KMS-11 (cell line): ENCODE data around the gene HBEGF.
A peak's percentile ranks its signal among the peaks of the same experiment; 100 is the strongest.

ENCODE experiments used
- H2AFZ ChIP-seq: fragments of 200-600 bp; sonication (generic); 2 replicates; pipeline ENCODE4 v1.6.1; 2016; ENCODE audit warnings: antibody characterized with exemption, mixed run types, low read depth
- H3K27ac ChIP-seq: fragments of 200-600 bp; sonication (generic); 2 replicates; pipeline ENCODE4 v1.6.1; 2016; ENCODE audit warnings: mild to moderate bottlenecking, mixed run types
- H3K27me3 ChIP-seq: fragments of 200-600 bp; sonication (generic); 2 replicates; pipeline ENCODE4 v1.6.1; 2017; ENCODE audit warnings: mild to moderate bottlenecking, low read depth, mixed run types, moderate library complexity; ENCODE audit not compliant: insufficient read depth
- H3K36me3 ChIP-seq: fragments of 200-600 bp; sonication (generic); 2 replicates; pipeline ENCODE4 v1.6.1; 2017; ENCODE audit warnings: mild to moderate bottlenecking, mixed run types; ENCODE audit not compliant: insufficient read depth
- H3K4me1 ChIP-seq: fragments of 200-600 bp; sonication (generic); 2 replicates; pipeline ENCODE4 v1.6.1; 2016; ENCODE audit warnings: mild to moderate bottlenecking, low read depth, mixed run types; ENCODE audit not compliant: poor library complexity, severe bottlenecking
- H3K4me2 ChIP-seq: fragments of 200-600 bp; sonication (generic); 2 replicates; pipeline ENCODE4 v1.7.0; 2016; ENCODE audit warnings: mild to moderate bottlenecking, mixed run types
- H3K4me3 ChIP-seq: fragments of 200-600 bp; sonication (generic); IDR thresholded peaks from 2 replicates; pipeline ENCODE4 v1.6.1; 2017; ENCODE audit warnings: low read depth, low read length, mixed read lengths; ENCODE audit not compliant: insufficient read depth
- H3K79me2 ChIP-seq: fragments of 200-600 bp; sonication (generic); 2 replicates; pipeline ENCODE4 v1.6.1; 2016; ENCODE audit warnings: low read depth, mixed run types; ENCODE audit not compliant: insufficient read depth
- H3K9ac ChIP-seq: fragments of 200-600 bp; sonication (generic); 2 replicates; pipeline ENCODE4 v1.6.1; 2016; ENCODE audit warnings: mild to moderate bottlenecking, mixed run types
- H4K20me1 ChIP-seq: fragments of 200-600 bp; sonication (generic); 2 replicates; pipeline ENCODE4 v1.6.1; 2016; ENCODE audit warnings: mild to moderate bottlenecking, mixed run types; ENCODE audit not compliant: insufficient read depth
- TF ChIP-seq, protein P1 (sequence below): fragments of 200-600 bp; sonication (generic); conservative IDR thresholded peaks from 2 replicates; pipeline ENCODE4 v1.6.1; 2017; ENCODE audit warnings: low read depth, mild to moderate bottlenecking, antibody characterized with exemption, low read length, moderate library complexity, mixed read lengths

Gene HBEGF

DNA sequence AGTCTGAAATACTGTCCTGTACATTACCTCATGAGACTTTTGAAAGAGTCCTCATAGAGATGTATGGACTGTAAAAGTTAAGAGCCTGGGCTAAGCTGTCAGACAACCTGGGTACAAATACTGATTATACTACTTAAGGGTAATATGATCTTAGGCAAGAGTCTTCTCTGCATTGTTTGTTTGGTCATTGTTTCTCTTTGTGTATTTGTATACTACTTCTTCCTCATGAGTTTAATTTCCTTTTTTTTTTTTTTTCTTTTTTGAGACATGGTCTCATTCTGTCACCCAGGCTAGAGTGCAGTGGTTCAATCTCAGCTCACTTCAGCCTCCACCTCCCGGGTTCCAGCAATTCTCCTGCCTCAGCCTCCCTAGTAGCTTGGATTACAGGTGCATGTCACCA is 40.9 kb downstream of the HBEGF start:
- Histone ChIP-seq H3K4me2 (no peak overlapping the region), H3K36me3 (no peaks in the 10 kb centered on the region), H3K27me3 (no peaks in the 10 kb centered on the region), H4K20me1 (no peaks in the 10 kb centered on the region), H3K27ac (no peak overlapping the region), H3K4me3 (no peak overlapping the region), H3K4me1 (peaks cover 19% of the 10 kb centered on the region), H3K79me2 (peaks cover 24% of the 10 kb centered on the region), H2AFZ (no peak overlapping the region), H3K9ac (no peak overlapping the region)
- TF ChIP-seq, protein P1, sequence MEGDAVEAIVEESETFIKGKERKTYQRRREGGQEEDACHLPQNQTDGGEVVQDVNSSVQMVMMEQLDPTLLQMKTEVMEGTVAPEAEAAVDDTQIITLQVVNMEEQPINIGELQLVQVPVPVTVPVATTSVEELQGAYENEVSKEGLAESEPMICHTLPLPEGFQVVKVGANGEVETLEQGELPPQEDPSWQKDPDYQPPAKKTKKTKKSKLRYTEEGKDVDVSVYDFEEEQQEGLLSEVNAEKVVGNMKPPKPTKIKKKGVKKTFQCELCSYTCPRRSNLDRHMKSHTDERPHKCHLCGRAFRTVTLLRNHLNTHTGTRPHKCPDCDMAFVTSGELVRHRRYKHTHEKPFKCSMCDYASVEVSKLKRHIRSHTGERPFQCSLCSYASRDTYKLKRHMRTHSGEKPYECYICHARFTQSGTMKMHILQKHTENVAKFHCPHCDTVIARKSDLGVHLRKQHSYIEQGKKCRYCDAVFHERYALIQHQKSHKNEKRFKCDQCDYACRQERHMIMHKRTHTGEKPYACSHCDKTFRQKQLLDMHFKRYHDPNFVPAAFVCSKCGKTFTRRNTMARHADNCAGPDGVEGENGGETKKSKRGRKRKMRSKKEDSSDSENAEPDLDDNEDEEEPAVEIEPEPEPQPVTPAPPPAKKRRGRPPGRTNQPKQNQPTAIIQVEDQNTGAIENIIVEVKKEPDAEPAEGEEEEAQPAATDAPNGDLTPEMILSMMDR = no peak

GRCh38 chr5:140303966-140304365 is 42.4 kb downstream of the HBEGF start:
- no peak overlapping the region for H3K4me2 ChIP-seq
- H2AFZ ChIP-seq = no peak overlapping the region

GRCh38 chr5:140302786-140303639 is 43.4 kb downstream of the HBEGF start, which contains the start of gene PFDN1:
Gene PFDN1 (minus strand): TSS chr5:140303101. CDS start chr5:140303073, 28 bp downstream.
- Histone ChIP-seq H3K79me2 (peaks cover 24% of the 10 kb centered on the region), H2AFZ (peak within 1 kb of the TSS; percentile 91), H3K4me3 (no peak within 1 kb of the TSS), H3K27ac (peak within 1 kb of the TSS; percentile 39), H3K9ac (peak within 1 kb of the TSS; percentile 82), H4K20me1 (no peaks in the 10 kb centered on the region), H3K4me2 (peak within 1 kb of the TSS; percentile 97), H3K27me3 (no peaks in the 10 kb centered on the region), H3K4me1 (peaks cover 19% of the 10 kb centered on the region), H3K36me3 (no peaks in the 10 kb centered on the region)
- TF ChIP-seq, protein P1 = no peak

More at GRCh38 chr5:140303966-140304365, 42.4 kb downstream of the HBEGF start:
- H3K79me2 ChIP-seq = peaks cover 24% of the 10 kb centered on the region
- H3K36me3 ChIP-seq = no peaks in the 10 kb centered on the region
- no peak overlapping the region for H3K4me3 ChIP-seq
- H3K9ac ChIP-seq = no peak overlapping the region
- peaks cover 19% of the 10 kb centered on the region for H3K4me1 ChIP-seq
- H3K27me3 ChIP-seq = no peaks in the 10 kb centered on the region
- no peaks in the 10 kb centered on the region for H4K20me1 ChIP-seq
- H3K27ac ChIP-seq = no peak overlapping the region
- TF ChIP-seq, protein P1 = no peak

DNA sequence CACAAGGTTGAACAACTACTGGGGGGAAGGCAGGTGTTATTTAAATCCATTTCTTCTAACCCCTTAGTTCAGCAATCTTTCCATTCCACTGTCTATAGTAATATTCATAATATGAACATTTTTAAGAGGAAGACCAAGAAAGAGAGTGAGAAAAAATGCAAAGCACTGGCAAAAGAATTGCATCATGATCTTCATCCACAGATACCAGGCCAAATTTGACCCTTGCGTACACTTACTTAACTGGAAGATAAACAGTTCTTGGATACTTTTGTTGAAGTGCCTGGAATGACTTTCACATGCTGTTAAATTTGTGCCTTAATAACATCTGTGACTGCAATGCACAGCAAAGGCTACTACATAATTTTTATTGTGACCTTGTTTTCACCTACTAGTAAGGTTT is 45.3 kb downstream of the HBEGF start:
- no peak overlapping the region for H3K4me3 ChIP-seq

More for the DNA sequence above, 45.3 kb downstream of the HBEGF start:
- no peaks in the 10 kb centered on the region for H3K27me3 ChIP-seq
- H3K4me2 ChIP-seq = no peak overlapping the region
- H4K20me1 ChIP-seq = no peaks in the 10 kb centered on the region
- peaks cover 29% of the 10 kb centered on the region for H3K79me2 ChIP-seq
- H3K4me1 ChIP-seq = peaks cover 19% of the 10 kb centered on the region
- H3K9ac ChIP-seq = no peak overlapping the region
- TF ChIP-seq, protein P1 = no peak
- no peaks in the 10 kb centered on the region for H3K36me3 ChIP-seq
- no peak overlapping the region for H2AFZ ChIP-seq
- H3K27ac ChIP-seq = no peak overlapping the region
